Measurements from ENCODE around the gene PRPF19. TPM values are rescaled to one million over a fixed set of nuclear protein-coding genes. Genes with fewer than 3 reads are reported as not detected.

The PRPF19 gene
- total and polyA plus RNA-seq, 2 of the 13 experiments (the other 11 are each of a cell fraction or from before 2014, with no cell fraction given): 27.4 to 91.1 TPM

- Histone ChIP-seq H3K9ac (ENCODE audit: insufficient read depth, low read depth, low read length) (no peak overlapping the region), H3K4me3 (replicated peaks in 1 of 3; ENCODE audit: insufficient read depth in 1 of 3, low read depth in 2 of 3, low read length in 3 of 3) (no peak overlapping the region)
- BruUV-seq (replicated peaks): no TSS peak
Observed at GRCh38 chr11:60950933-60951605, 44.7 kb upstream of the PRPF19 start.

More at GRCh38 chr11:60950933-60951605, 44.7 kb upstream of the PRPF19 start:
- ChIA-PET CTCF (ENCODE audit: low intra/inter-chr PET ratio, low total read pairs) (no interaction called here), POLR2A (no interaction called here)
- intact Hi-C loops (cut with micrococcal nuclease; ENCODE audit: unreplicated experiment): no loop called here
- peaks cover 0 to 15% of the 10 kb centered on the region in 2 experiments; a peak in 2 of 5 replicates for H3K27me3 ChIP-seq (ENCODE audit: control insufficient read depth in 1 of 2, insufficient read depth in 2 of 2, low read length in 2 of 2)
- DNase-seq (ENCODE audit: low spot score) (no peak), FAIRE-seq (no peak), ATAC-seq (no peak)
- in situ Hi-C loops (cut with HindIII; ENCODE audit: extremely low pct_ligation_motif_present, low pct_unique_long_range_greater_than_20kb): no loop called here
- H3K36me3 ChIP-seq (replicated peaks in 1 of 2; ENCODE audit: control insufficient read depth in 1 of 2, insufficient read depth in 2 of 2, low read length in 2 of 2): no peaks in the 10 kb centered on the region
- H3K79me2 ChIP-seq (ENCODE audit: insufficient read depth, low read length): no peaks in the 10 kb centered on the region
- H3K27ac ChIP-seq (ENCODE audit: extremely low read length, insufficient read depth, low read length): no peak overlapping the region
- no peak for TF ChIP-seq SIX1 (CRISPR knock-in tag; IDR thresholded peaks at IDR 0.05; ENCODE audit: borderline replicate concordance)
- no peak for TF ChIP-seq ZNF501 (CRISPR knock-in tag; IDR thresholded peaks at IDR 0.05)
- no peak for TF ChIP-seq CEBPG (CRISPR knock-in tag; IDR thresholded peaks at IDR 0.05)
- no peak for TF ChIP-seq EHMT2 (IDR thresholded peaks at IDR 0.05; ENCODE audit: borderline replicate concordance, low read depth, low read length)
- TF ChIP-seq U2AF2 (IDR thresholded peaks at IDR 0.05; ENCODE audit: low read depth, low read length): no peak
- no peak for TF ChIP-seq BRF2 (CRISPR knock-in tag; IDR thresholded peaks at IDR 0.05)
- TF ChIP-seq IRF9 (CRISPR knock-in tag; IDR thresholded peaks at IDR 0.05; ENCODE audit: borderline replicate concordance): no peak
- 95% methylated on average over 74 of the region's 86 CpGs for WGBS (ENCODE audit: low lambda C conversion rate)
- no peaks in the 10 kb centered on the region for H3K9me3 ChIP-seq (ENCODE audit: low read length)
- no peaks in the 10 kb centered on the region for H3K4me1 ChIP-seq (ENCODE audit: insufficient read depth, low read length)
- H2AFZ ChIP-seq (ENCODE audit: low read length): no peak overlapping the region
- H3K4me2 ChIP-seq (ENCODE audit: low read depth, low read length): no peak overlapping the region
- H4K20me1 ChIP-seq (ENCODE audit: insufficient read depth, low read length): no peaks in the 10 kb centered on the region

Data from HepG2 (cell line).